HEK293 (cell line): Measurements from ENCODE around the gene WDR5B.

Experiments
- YY1 ChIP-seq: fragments of 450-650 bp; formaldehyde crosslinking; IDR thresholded peaks from 2 replicates; pipeline ENCODE4 v1.5.1; 2018; ENCODE audit warnings: missing biosample characterization, missing genetic modification characterization
- ZNF274 ChIP-seq, 2 experiments: fragments of 200-500 bp in 1 of 2; fragments of 450-650 bp in 1 of 2; sonication (Bioruptor generic) in 1 of 2; formaldehyde crosslinking in 1 of 2; IDR thresholded peaks; 2 replicates each; pipeline versions ENCODE4 v1.5.1 to v1.6.1; 2014 to 2016; ENCODE audit warnings: borderline replicate concordance in 1 of 2, inconsistent platforms in 1 of 2, low read length in 1 of 2, missing biosample characterization in 1 of 2, missing genetic modification characterization in 1 of 2
- ZNF521 ChIP-seq: fragments of 450-650 bp; formaldehyde crosslinking; IDR thresholded peaks from 2 replicates; pipeline ENCODE4 v1.5.1; 2017; ENCODE audit warnings: missing biosample characterization, mild to moderate bottlenecking, missing genetic modification characterization
- ZNF623 ChIP-seq: fragments of 450-650 bp; formaldehyde crosslinking; IDR thresholded peaks from 2 replicates; pipeline ENCODE4 v1.5.1; 2016; ENCODE audit warnings: missing biosample characterization, missing genetic modification characterization
- ZNF658 ChIP-seq: fragments of 450-650 bp; formaldehyde crosslinking; IDR thresholded peaks from 2 replicates; pipeline ENCODE4; 2016; ENCODE audit warnings: missing biosample characterization, missing genetic modification characterization
- ZNF701 ChIP-seq: fragments of 450-650 bp; formaldehyde crosslinking; IDR thresholded peaks from 2 replicates; pipeline ENCODE4 v1.5.1; 2016; ENCODE audit warnings: missing biosample characterization, missing genetic modification characterization
- ZXDB ChIP-seq: fragments of 450-650 bp; formaldehyde crosslinking; IDR thresholded peaks from 2 replicates; pipeline ENCODE4 v1.5.1; 2016; ENCODE audit warnings: missing biosample characterization, missing genetic modification characterization
- TF ChIP-seq, protein P1 (sequence below): fragments of 450-650 bp; formaldehyde crosslinking; IDR thresholded peaks from 2 replicates; pipeline ENCODE4 v1.5.1; 2017; ENCODE audit warnings: missing biosample characterization, missing genetic modification characterization
- TF ChIP-seq, protein P2 (sequence below): fragments of 450-650 bp; formaldehyde crosslinking; IDR thresholded peaks from 2 replicates; pipeline ENCODE4 v1.5.1; 2016; ENCODE audit warnings: missing biosample characterization, missing genetic modification characterization
- TF ChIP-seq, protein P3 (sequence below): fragments of 450-650 bp; formaldehyde crosslinking; IDR thresholded peaks from 2 replicates; pipeline ENCODE4 v1.5.1; 2016; ENCODE audit warnings: missing biosample characterization, missing genetic modification characterization
- TF ChIP-seq, protein P4 (sequence below): fragments of 450-650 bp; formaldehyde crosslinking; IDR thresholded peaks from 2 replicates; pipeline ENCODE4; 2016; ENCODE audit warnings: missing biosample characterization, missing genetic modification characterization
- TF ChIP-seq, protein P5 (sequence below): sonication (generic); formaldehyde crosslinking; IDR thresholded peaks from 2 replicates; pipeline ENCODE4 v1.8.1; 2022; ENCODE audit warnings: mild to moderate bottlenecking, moderate library complexity, missing genetic modification reagents

DNA sequence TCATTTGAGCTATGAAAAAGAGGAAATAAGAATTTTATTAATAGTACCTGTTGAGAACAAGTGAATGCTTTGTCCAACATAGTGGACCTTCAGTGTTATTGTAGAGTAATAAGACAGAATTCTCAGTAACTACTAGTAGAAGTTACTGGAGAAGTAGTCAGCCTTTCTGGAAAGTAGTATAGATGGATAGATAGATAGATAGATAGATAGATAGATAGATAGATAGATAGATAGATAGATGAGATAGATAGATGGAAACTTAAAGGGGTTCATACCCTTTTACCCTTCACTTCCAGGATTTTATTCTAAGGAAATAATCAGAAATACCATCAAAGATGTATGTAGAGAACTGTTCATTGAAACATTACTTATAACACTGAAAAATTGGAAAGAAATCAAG, 26.7 kb downstream of the WDR5B start:
- TF ChIP-seq, protein P1, sequence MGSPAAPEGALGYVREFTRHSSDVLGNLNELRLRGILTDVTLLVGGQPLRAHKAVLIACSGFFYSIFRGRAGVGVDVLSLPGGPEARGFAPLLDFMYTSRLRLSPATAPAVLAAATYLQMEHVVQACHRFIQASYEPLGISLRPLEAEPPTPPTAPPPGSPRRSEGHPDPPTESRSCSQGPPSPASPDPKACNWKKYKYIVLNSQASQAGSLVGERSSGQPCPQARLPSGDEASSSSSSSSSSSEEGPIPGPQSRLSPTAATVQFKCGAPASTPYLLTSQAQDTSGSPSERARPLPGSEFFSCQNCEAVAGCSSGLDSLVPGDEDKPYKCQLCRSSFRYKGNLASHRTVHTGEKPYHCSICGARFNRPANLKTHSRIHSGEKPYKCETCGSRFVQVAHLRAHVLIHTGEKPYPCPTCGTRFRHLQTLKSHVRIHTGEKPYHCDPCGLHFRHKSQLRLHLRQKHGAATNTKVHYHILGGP (tag by site-specific recombination), result no peak
- TF ChIP-seq ZNF623 (tag by site-specific recombination) (no peak), ZNF521 (tag by site-specific recombination) (no peak), ZXDB (tag by site-specific recombination) (no peak), ZNF658 (tag by site-specific recombination) (no peak), ZNF701 (no peak), ZNF274 (IDR thresholded peaks at IDR 0.05; ENCODE audit: low read length) (no peak), ZNF274 (tag by site-specific recombination; IDR thresholded peaks at IDR 0.05; ENCODE audit: borderline replicate concordance) (no peak), YY1 (tag by site-specific recombination) (no peak)
- TF ChIP-seq, protein P2, sequence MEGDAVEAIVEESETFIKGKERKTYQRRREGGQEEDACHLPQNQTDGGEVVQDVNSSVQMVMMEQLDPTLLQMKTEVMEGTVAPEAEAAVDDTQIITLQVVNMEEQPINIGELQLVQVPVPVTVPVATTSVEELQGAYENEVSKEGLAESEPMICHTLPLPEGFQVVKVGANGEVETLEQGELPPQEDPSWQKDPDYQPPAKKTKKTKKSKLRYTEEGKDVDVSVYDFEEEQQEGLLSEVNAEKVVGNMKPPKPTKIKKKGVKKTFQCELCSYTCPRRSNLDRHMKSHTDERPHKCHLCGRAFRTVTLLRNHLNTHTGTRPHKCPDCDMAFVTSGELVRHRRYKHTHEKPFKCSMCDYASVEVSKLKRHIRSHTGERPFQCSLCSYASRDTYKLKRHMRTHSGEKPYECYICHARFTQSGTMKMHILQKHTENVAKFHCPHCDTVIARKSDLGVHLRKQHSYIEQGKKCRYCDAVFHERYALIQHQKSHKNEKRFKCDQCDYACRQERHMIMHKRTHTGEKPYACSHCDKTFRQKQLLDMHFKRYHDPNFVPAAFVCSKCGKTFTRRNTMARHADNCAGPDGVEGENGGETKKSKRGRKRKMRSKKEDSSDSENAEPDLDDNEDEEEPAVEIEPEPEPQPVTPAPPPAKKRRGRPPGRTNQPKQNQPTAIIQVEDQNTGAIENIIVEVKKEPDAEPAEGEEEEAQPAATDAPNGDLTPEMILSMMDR, result no peak
- TF ChIP-seq, protein P3, sequence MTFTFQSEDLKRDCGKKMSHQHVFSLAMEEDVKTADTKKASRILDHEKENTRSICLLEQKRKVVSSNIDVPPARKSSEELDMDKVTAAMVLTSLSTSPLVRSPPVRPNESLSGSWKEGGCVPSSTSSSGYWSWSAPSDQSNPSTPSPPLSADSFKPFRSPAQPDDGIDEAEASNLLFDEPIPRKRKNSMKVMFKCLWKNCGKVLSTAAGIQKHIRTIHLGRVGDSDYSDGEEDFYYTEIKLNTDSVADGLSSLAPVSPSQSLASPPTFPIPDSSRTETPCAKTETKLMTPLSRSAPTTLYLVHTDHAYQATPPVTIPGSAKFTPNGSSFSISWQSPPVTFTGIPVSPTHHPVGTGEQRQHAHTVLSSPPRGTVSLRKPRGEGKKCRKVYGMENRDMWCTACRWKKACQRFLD (tag by site-specific recombination), result no peak
- TF ChIP-seq, protein P4, sequence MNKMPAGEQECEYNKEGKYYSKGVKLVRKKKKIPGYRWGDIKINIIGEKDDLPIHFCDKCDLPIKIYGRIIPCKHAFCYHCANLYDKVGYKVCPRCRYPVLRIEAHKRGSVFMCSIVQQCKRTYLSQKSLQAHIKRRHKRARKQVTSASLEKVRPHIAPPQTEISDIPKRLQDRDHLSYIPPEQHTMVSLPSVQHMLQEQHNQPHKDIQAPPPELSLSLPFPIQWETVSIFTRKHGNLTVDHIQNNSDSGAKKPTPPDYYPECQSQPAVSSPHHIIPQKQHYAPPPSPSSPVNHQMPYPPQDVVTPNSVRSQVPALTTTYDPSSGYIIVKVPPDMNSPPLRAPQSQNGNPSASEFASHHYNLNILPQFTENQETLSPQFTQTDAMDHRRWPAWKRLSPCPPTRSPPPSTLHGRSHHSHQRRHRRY (tag by site-specific recombination), result no peak
- TF ChIP-seq, protein P5, sequence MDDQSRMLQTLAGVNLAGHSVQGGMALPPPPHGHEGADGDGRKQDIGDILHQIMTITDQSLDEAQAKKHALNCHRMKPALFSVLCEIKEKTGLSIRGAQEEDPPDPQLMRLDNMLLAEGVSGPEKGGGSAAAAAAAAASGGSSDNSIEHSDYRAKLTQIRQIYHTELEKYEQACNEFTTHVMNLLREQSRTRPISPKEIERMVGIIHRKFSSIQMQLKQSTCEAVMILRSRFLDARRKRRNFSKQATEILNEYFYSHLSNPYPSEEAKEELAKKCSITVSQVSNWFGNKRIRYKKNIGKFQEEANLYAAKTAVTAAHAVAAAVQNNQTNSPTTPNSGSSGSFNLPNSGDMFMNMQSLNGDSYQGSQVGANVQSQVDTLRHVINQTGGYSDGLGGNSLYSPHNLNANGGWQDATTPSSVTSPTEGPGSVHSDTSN, result no peak
